Measurements from ENCODE around the gene TRPM3. TPM values are rescaled to one million over a fixed set of nuclear protein-coding genes. Genes with fewer than 3 reads are reported as not detected.

Gene TRPM3
- total RNA-seq, 1 experiment from 2014 or later: 0.03 TPM

DNA sequence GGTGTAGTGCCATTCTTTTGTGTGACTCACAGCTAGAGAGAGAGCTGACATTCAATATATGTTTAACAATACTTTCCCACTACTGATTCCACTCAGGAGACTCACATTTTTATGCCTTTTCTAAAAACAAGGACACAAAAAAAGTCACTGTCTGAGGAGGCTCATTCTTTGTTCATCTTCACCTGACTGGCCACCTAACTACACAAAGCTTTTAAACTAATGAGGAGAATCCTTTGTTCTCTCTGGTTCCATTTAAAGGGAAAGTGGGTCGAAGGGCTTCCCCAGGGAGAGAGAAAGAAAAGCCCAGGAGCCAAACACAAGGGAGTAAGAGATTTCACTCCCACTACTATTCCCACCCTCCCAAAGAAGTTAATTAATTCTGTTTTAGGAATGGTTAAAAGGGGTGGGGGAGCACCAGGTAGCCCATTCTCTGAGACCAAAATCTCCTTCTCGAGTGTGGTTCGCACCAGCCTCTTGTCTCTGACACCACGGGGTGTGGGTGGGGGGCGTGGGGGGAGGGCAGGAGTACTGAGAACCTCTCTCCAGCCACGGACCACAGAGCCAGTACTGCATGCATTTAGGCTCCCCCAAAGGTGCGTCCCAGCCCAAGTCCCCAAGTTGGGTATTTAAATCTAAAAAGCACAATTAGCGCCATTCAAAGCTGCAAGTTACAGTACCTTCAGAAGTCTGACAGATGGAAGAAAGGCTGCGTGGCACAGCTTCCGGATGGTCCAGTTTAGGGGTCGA is 747 bp downstream of the TRPM3 start:
- Histone ChIP-seq H3K27me3 (replicated peaks) (peaks cover 8% of the 10 kb centered on the region), H3K9me3 (replicated peaks) (no peaks in the 10 kb centered on the region), H3K27ac (no peak overlapping the region), H3K36me3 (no peaks in the 10 kb centered on the region), H3K4me1 (replicated peaks) (no peaks in the 10 kb centered on the region), H3K4me3 (no peak overlapping the region)
- no peak for DNase-seq (ENCODE audit: low read depth in 1 of 2, low spot score in 2 of 2)

DNA sequence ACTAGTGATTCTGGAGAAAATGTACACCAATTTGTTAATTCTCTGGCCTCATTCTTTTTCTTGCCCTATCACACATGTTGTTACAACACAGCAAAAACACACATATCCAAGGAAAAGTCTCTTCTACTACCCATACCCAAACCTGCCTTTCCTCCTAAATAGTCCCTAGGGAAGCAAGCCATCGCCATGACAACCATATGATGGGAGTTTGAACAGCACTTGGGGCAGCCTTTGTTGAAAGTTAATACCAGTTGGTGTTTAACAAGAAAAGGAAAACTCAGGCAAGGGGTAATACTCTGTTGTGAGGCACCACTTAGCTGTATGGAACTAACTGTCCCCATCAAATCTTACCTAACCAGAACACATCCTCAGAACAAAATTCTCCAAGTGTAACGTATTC is 1.7 kb downstream of the TRPM3 start:
- Histone ChIP-seq H3K36me3 (no peaks in the 10 kb centered on the region), H3K9me3 (replicated peaks) (no peaks in the 10 kb centered on the region), H3K4me3 (no peak overlapping the region), H3K27me3 (replicated peaks) (peaks cover 8% of the 10 kb centered on the region), H3K27ac (no peak overlapping the region), H3K4me1 (replicated peaks) (no peaks in the 10 kb centered on the region)
- no peak for DNase-seq (ENCODE audit: low read depth in 1 of 2, low spot score in 2 of 2)

DNA sequence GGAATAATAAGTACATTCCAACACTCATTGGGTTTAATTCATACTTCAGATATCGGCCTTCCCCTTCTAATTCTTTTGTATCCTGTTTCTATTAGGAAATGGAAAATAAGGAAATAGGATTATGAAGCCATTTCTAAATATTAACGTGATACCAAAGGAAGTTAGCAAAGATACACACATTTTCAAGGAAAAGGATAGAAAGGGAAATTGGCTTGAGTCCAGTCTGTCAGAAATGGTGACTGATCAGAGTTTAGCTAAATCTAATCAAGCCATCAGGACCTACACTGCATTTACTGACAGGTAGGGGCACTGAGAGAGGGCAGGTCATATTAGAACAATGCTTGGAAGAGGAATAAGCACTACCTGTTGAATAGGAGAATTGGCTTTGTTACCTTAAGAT is 3.1 kb downstream of the TRPM3 start:
- H3K4me3 ChIP-seq: no peak overlapping the region

DNA sequence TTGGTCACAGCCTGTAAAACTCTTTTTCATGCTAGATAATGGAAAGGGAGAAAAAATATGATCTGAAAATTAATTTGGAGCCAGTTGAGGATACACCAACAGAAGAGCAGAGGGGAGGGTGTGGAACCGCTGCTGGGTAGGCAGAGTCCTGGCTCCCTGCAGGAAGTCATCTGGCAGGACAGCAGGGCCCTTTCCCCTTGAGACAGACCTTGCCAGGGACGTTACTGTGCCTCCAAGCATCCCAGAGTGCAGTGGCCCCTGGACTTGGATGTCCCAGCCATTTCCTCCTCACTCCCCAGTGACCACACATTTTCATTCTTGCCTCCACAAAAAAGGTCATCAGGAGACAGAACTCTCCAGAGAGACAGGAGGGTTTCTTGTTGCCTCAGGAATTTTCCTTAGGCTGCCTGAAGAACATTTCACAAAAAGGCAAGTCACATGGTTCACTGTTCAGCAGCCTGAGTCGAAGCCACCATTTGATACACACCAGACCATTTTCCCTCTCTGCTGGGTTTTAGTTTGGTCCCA is 5.9 kb downstream of the TRPM3 start:
- H3K27ac ChIP-seq: no peak overlapping the region
- no peaks in the 10 kb centered on the region for H3K36me3 ChIP-seq
- DNase-seq (ENCODE audit: low read depth in 1 of 2, low spot score in 2 of 2): no peak
- 0 out of 2 replicates have a peak, but pooled peaks cover 10% of the 10 kb centered on the region for H3K27me3 ChIP-seq (replicated peaks)
- no peaks in the 10 kb centered on the region for H3K4me1 ChIP-seq (replicated peaks)
- no peaks in the 10 kb centered on the region for H3K9me3 ChIP-seq (replicated peaks)
- H3K4me3 ChIP-seq: no peak overlapping the region

More for the DNA sequence above, 3.1 kb downstream of the TRPM3 start:
- Histone ChIP-seq H3K4me1 (replicated peaks) (no peaks in the 10 kb centered on the region), H3K36me3 (no peaks in the 10 kb centered on the region), H3K9me3 (replicated peaks) (no peaks in the 10 kb centered on the region), H3K27me3 (replicated peaks) (peaks cover 4% of the 10 kb centered on the region), H3K27ac (no peak overlapping the region)
- no peak for DNase-seq (ENCODE audit: low read depth in 1 of 2, low spot score in 2 of 2)

DNA sequence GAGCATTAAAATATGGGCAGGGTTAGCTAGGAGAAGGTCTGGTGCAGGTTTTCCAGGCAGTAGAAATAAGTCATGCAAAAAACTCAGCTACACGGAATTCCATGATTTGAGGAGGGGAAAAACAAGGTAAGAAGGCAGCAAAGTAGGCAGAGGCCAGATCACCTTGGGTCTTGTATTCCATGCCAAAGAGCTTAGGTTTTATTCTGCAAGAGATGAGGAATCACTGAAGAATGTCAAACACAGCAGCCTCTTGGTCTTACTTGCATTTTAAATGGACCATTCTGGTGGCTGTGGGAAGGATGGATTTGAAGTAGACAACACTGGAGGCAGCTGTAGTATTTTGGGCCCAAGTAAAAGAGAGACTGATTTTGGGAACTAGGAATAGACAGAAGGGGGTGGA is 8.6 kb downstream of the TRPM3 start:
- Histone ChIP-seq H3K4me3 (no peak overlapping the region), H3K36me3 (no peaks in the 10 kb centered on the region)
- DNase-seq (ENCODE audit: low read depth in 1 of 2, low spot score in 2 of 2): no peak

DNA sequence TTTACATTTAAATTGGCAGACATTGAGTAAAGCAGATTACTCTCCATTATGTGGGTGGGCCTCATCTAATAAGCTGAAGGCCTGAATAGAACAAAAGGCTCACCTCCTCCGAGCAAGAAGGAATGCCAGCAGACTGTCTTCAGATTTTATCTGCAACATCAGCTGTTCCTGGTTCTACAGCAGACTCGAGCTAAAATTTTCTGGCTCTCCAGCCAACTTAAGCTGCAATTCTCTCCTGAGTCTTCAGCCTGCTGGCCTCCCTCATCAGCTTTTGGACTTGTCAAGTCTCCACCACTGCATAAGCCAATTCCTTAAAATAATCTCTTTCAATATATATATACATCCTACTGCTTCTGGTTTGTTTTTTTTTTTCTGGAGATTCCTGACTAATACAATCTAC is 12.5 kb downstream of the TRPM3 start:
- H3K27ac ChIP-seq: no peak overlapping the region
- H3K4me1 ChIP-seq (replicated peaks): no peaks in the 10 kb centered on the region
- DNase-seq (ENCODE audit: low read depth in 1 of 2, low spot score in 2 of 2): no peak
- H3K4me3 ChIP-seq: no peak overlapping the region
- peaks cover 12% of the 10 kb centered on the region; the same call in 1 of the 2 replicates for H3K27me3 ChIP-seq (replicated peaks)
- H3K36me3 ChIP-seq: no peaks in the 10 kb centered on the region
- no peaks in the 10 kb centered on the region for H3K9me3 ChIP-seq (replicated peaks)

More for the DNA sequence above, 8.6 kb downstream of the TRPM3 start:
- no peaks in the 10 kb centered on the region for H3K9me3 ChIP-seq (replicated peaks)
- no peak overlapping the region for H3K27ac ChIP-seq
- 0 out of 2 replicates have a peak, but pooled peaks cover 10% of the 10 kb centered on the region for H3K27me3 ChIP-seq (replicated peaks)
- no peaks in the 10 kb centered on the region for H3K4me1 ChIP-seq (replicated peaks)

DNA sequence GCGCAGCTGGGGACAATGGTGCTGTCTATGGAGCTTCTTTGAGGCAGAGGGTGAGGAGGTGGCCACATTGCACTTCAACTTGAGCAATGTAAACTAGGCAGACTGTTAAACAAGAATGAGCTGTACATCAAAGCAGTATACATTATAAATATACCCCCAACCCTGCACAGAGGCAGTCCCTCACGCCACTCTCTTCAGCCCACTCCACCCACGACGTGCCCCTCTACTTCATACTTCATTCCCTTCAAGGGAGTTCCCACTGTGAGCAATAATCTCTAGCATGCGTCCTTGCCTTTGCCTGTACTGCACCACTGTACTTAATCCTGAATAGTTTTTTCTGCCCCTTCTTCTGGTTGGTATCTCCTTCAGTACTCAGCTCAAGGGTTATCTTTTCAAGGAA is 14.4 kb downstream of the TRPM3 start:
- H3K4me1 ChIP-seq (replicated peaks): no peaks in the 10 kb centered on the region
- no peaks in the 10 kb centered on the region for H3K36me3 ChIP-seq
- H3K27me3 ChIP-seq (replicated peaks): peaks cover 6% of the 10 kb centered on the region; the same call in 1 of the 2 replicates
- DNase-seq (ENCODE audit: low read depth in 1 of 2, low spot score in 2 of 2): no peak
- no peaks in the 10 kb centered on the region for H3K9me3 ChIP-seq (replicated peaks)
- H3K4me3 ChIP-seq: no peak overlapping the region
- H3K27ac ChIP-seq: no peak overlapping the region

DNA sequence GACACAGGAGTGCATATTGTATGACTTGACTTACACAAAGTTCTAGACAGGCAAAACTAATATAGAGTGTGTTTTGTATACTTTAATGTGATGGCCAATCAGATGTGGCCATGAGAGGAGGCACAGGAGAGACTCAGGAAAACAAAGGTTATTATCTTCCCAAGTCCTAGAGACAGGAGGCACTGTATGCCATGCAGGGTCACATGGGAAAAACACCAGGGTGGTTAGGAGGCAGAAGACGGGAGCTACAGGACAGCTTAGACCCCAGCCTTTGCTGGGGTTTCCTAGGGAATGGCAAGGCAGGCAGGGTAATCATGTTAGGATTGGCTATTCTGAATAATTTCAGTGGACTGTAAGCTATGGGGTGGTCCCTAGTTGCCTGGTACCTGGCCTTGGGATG is 16.2 kb downstream of the TRPM3 start:
- peaks cover 6% of the 10 kb centered on the region; the same call in 1 of the 2 replicates for H3K27me3 ChIP-seq (replicated peaks)
- no peaks in the 10 kb centered on the region for H3K9me3 ChIP-seq (replicated peaks)
- H3K4me1 ChIP-seq (replicated peaks): no peaks in the 10 kb centered on the region
- no peak overlapping the region for H3K4me3 ChIP-seq
- DNase-seq (ENCODE audit: low read depth in 1 of 2, low spot score in 2 of 2): no peak
- no peaks in the 10 kb centered on the region for H3K36me3 ChIP-seq
- no peak overlapping the region for H3K27ac ChIP-seq

DNA sequence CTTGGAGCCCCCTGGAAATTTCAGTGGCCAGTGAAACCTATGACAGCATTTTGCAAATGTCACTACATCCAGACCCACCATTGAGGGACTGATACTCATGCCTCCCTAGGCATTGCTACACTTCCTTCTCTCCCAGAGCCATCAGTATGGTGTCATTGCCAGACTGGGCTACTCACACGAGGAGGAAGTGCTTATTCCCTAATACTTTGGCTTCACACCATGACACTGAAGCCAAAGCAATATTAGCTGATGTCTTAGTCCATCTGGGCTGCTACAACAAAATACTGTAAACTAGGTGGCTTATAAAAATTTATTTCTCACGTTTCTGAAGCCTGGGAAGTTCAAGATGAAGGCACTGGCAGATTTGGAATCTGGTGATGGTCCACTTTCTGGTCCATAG is 22.6 kb downstream of the TRPM3 start:
- no peaks in the 10 kb centered on the region for H3K36me3 ChIP-seq
- H3K9me3 ChIP-seq (replicated peaks): no peaks in the 10 kb centered on the region
- DNase-seq (ENCODE audit: low read depth in 1 of 2, low spot score in 2 of 2): no peak
- no peak overlapping the region for H3K4me3 ChIP-seq
- H3K27me3 ChIP-seq (replicated peaks): 0 out of 2 replicates have a peak, but pooled peaks cover 3% of the 10 kb centered on the region
- H3K4me1 ChIP-seq (replicated peaks): no peaks in the 10 kb centered on the region
- H3K27ac ChIP-seq: no peak overlapping the region

DNA sequence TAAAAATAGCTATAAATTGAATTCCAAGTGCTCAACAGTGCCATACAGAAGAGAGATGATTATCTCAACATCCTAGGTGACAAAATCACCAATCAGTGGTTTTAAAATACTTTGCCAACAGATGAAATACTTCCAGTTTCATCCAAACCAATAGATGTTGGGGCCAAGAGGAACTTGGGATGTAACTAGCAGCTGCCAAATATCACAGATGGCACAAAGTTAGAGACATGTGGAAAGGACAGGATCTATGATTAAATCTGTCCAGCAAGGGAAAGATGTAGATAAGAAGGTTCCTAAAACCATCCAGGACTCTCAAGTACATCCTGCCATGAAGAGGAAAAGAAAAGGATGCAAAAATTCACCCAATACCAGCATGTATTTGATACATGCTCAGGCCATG is 23.8 kb downstream of the TRPM3 start:
- H3K36me3 ChIP-seq: no peaks in the 10 kb centered on the region
- no peaks in the 10 kb centered on the region for H3K4me1 ChIP-seq (replicated peaks)
- no peak overlapping the region for H3K4me3 ChIP-seq
- 0 out of 2 replicates have a peak, but pooled peaks cover 3% of the 10 kb centered on the region for H3K27me3 ChIP-seq (replicated peaks)
- H3K27ac ChIP-seq: no peak overlapping the region
- no peaks in the 10 kb centered on the region for H3K9me3 ChIP-seq (replicated peaks)
- no peak for DNase-seq (ENCODE audit: low read depth in 1 of 2, low spot score in 2 of 2)

DNA sequence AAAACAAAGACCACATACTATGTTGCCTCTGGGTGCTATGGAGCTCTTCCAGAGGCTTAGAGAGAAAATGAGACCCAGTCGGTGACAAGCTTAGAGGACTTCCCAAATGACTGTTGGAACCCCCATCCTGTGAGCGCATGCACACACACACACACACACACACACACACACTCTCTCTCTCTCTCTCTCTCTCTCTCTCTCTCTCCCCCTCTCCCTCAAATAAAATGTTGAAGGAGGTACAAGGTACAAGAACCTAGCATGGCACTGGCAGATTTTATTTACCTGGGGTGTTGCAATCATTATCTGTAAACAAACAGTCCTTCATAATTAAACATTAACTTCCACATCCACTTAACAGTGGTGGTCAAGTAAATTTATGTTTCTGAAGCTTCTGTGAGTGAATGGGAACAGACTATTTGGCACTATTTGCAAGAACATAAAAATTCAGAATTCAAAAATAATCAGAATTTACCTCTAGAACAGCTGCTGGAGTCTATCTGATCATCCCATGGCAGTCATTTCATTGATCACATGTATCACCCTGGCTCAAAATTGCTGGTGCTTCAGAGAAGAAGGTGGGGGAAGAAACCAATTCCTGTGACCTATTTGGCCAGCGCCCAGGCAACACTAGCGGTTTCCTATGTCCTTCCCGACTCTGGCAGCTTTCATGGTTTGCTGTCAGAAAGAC is 24.9 kb downstream of the TRPM3 start:
- no peaks in the 10 kb centered on the region for H3K4me1 ChIP-seq (replicated peaks)
- no peak overlapping the region for H3K4me3 ChIP-seq
- H3K27me3 ChIP-seq (replicated peaks): peaks cover 3% of the 10 kb centered on the region; the same call in 1 of the 2 replicates
- no peaks in the 10 kb centered on the region for H3K9me3 ChIP-seq (replicated peaks)
- DNase-seq (ENCODE audit: low read depth in 1 of 2, low spot score in 2 of 2): no peak
- H3K36me3 ChIP-seq: no peaks in the 10 kb centered on the region
- H3K27ac ChIP-seq: no peak overlapping the region

DNA sequence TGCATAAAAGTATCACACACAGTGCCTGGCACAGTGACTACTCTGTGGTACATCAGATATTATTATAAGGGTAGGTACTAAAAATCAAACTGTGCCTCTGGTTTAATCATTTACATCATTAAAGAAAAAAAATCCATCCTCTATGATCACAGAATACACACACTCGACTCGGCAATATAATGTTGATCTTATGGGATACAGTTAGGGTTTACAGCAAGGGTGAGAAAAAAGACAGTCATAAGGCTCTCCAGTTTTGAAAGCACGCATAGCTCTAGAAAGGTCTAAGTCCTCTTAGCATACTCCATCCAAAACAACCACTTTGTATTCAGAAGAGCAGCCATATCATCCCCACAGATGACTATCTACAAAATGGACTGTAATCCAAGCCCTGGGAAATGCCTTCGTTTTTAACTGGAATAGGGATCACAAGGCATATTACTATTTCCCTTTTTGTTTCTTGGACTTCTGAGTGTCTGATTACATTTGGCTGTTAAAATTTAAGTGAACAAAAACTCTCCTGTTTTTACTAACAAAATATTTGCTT is 26.6 kb downstream of the TRPM3 start:
- DNase-seq (ENCODE audit: low read depth in 1 of 2, low spot score in 2 of 2): no peak
- Histone ChIP-seq H3K4me1 (replicated peaks) (no peaks in the 10 kb centered on the region), H3K4me3 (no peak overlapping the region), H3K9me3 (replicated peaks) (no peaks in the 10 kb centered on the region), H3K36me3 (no peaks in the 10 kb centered on the region), H3K27me3 (replicated peaks) (peaks cover 3% of the 10 kb centered on the region; the same call in 1 of the 2 replicates), H3K27ac (no peak overlapping the region)

DNA sequence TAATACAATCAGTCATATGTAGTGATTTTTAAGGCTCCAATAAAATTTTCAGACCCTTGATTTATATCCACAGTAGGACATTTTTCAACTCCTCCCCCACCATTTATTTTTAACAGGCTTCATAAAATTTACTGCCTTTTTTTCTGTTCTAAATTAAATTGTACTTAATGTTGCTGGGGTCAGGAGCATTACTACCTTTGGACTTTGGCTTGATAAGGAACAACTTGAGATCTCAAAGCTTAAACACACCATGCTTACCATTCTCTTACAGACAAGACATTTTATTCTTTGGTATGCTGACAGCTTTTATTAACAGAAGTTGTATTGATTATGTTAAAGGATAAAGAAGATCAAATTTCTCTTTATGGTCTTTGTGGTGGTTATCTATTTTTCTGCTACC is 30.5 kb downstream of the TRPM3 start:
- no peak for DNase-seq (ENCODE audit: low read depth in 1 of 2, low spot score in 2 of 2)
- Histone ChIP-seq H3K9me3 (replicated peaks) (no peaks in the 10 kb centered on the region), H3K4me1 (replicated peaks) (no peaks in the 10 kb centered on the region), H3K27me3 (replicated peaks) (peaks cover 9% of the 10 kb centered on the region; the same call in 1 of the 2 replicates), H3K27ac (no peak overlapping the region), H3K36me3 (no peaks in the 10 kb centered on the region), H3K4me3 (no peak overlapping the region)

DNA sequence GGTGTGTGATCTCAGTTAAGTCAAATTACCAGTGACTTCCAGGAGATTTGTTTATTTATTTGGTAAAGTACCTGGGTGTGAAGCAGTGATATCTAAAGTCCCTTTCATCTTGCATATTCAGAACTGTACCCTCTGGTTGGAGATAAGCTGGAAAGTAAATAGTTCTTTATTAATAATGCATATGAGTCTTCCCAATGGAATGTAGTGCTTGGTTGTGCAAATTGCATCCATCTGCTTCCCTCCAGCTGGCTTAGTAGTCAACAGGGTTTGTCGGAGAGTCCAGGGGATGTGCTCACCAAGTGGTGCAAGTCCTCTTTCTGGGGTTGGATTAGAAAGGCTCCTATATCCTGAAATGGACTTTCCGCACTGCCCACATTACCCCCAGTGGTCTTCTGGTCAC is 42.0 kb downstream of the TRPM3 start:
- no peaks in the 10 kb centered on the region for H3K4me1 ChIP-seq (replicated peaks)

More for the DNA sequence above, 42.0 kb downstream of the TRPM3 start:
- no peak for DNase-seq (ENCODE audit: low read depth in 1 of 2, low spot score in 2 of 2)
- Histone ChIP-seq H3K27ac (no peak overlapping the region), H3K9me3 (replicated peaks) (no peaks in the 10 kb centered on the region), H3K4me3 (no peak overlapping the region), H3K36me3 (no peaks in the 10 kb centered on the region), H3K27me3 (replicated peaks) (no peaks in the 10 kb centered on the region; the same call in 1 of the 2 replicates)
